Upper lobe of right lung (tissue), 1 donor: Measurements from ENCODE around the gene CNST. TPM values are rescaled to one million over a fixed set of nuclear protein-coding genes. Genes with fewer than 3 reads are reported as not detected.

Experiments
- ATAC-seq: fragments of 200-7000 bp; cut with Tn5 transposase; one replicate; pipeline ENCODE4 v1.9.1; 2020; ENCODE audit warnings: mild to moderate bottlenecking, moderate library complexity
- DNase-seq: peaks from one replicate; pipeline ENCODE4 v3.0.0-alpha.2; 2020
- H3K27ac ChIP-seq: fragments of 200-600 bp; one replicate; pipeline ENCODE4 v1.8.0; 2022
- H3K27me3 ChIP-seq: fragments of 200-600 bp; one replicate; pipeline ENCODE4 v1.8.0; 2022; ENCODE audit warnings: mild to moderate bottlenecking
- H3K36me3 ChIP-seq: fragments of 200-600 bp; one replicate; pipeline ENCODE4 v1.8.0; 2022
- H3K4me1 ChIP-seq: fragments of 200-600 bp; one replicate; pipeline ENCODE4 v1.8.0; 2022
- H3K4me3 ChIP-seq: fragments of 200-600 bp; one replicate; pipeline ENCODE4 v1.8.0; 2022; ENCODE audit warnings: mild to moderate bottlenecking
- H3K9me3 ChIP-seq: fragments of 200-600 bp; one replicate; pipeline ENCODE4 v1.8.0; 2022
- CTCF ChIP-seq: fragments of 200-600 bp; IDR thresholded peaks from one replicate; pipeline ENCODE4 v1.8.0; 2022; ENCODE audit warnings: antibody characterized with exemption
- intact Hi-C: fragments of 100-400 bp; cut with DNase I; formaldehyde crosslinking; loops from one replicate; pipeline ENCODE4 v1.11.0; 2022
- total RNA-seq: library from RNA; stranded (reverse); fragmentation: NEBNext Ultra II Directional; extraction: Animal tissue kit (Norgen Biotek cat#: 25700); gene quantifications from one replicate; pipeline ENCODE4 v1.2.1, GENCODE V29; 2021
- donor health status: DM: no; HTN: yes; CAD: no; lungs with severe emphysema.

The CNST gene
- total RNA-seq, 1 donor from 2014 or later = 29.8 TPM

DNA sequence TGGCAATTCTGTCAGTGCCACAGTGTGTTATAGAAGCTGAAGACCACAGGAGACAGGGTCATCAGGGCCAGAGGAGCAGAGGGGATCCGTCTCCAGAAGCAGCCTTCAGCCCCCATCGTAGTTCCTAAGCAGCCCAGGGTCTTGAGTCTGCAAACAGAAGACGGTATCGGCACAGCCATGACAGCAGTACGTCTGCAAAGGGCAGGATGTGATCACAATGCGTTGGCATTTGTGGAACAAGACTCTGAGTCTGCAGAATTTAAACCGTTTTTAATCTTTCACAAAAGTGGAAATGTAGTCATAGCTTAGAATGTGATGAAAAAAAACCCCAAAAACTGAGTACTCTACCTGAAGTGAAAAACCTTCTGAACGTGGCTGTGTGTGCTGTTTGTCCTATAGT, 113.9 kb downstream of the CNST start:
- Histone ChIP-seq H3K4me3 (no peak overlapping the region), H3K27me3 (no peaks in the 10 kb centered on the region)

GRCh38 chr1:246680696-246681130, 114.5 kb downstream of the CNST start:
- Histone ChIP-seq H3K27me3 (no peaks in the 10 kb centered on the region), H3K4me3 (no peak overlapping the region), H3K36me3 (no peaks in the 10 kb centered on the region), H3K9me3 (no peaks in the 10 kb centered on the region), H3K4me1 (no peaks in the 10 kb centered on the region), H3K27ac (no peak overlapping the region)
- DNase-seq (no peak), ATAC-seq (no peak)
- no peak for TF ChIP-seq CTCF
- intact Hi-C loops = no loop called here

More for the DNA sequence above, 113.9 kb downstream of the CNST start:
- DNase-seq (no peak), ATAC-seq (no peak)
- no peak for TF ChIP-seq CTCF
- no peaks in the 10 kb centered on the region for H3K9me3 ChIP-seq
- H3K27ac ChIP-seq = no peak overlapping the region
- H3K36me3 ChIP-seq = no peaks in the 10 kb centered on the region
- intact Hi-C loops = no loop called here
- H3K4me1 ChIP-seq = no peaks in the 10 kb centered on the region

DNA sequence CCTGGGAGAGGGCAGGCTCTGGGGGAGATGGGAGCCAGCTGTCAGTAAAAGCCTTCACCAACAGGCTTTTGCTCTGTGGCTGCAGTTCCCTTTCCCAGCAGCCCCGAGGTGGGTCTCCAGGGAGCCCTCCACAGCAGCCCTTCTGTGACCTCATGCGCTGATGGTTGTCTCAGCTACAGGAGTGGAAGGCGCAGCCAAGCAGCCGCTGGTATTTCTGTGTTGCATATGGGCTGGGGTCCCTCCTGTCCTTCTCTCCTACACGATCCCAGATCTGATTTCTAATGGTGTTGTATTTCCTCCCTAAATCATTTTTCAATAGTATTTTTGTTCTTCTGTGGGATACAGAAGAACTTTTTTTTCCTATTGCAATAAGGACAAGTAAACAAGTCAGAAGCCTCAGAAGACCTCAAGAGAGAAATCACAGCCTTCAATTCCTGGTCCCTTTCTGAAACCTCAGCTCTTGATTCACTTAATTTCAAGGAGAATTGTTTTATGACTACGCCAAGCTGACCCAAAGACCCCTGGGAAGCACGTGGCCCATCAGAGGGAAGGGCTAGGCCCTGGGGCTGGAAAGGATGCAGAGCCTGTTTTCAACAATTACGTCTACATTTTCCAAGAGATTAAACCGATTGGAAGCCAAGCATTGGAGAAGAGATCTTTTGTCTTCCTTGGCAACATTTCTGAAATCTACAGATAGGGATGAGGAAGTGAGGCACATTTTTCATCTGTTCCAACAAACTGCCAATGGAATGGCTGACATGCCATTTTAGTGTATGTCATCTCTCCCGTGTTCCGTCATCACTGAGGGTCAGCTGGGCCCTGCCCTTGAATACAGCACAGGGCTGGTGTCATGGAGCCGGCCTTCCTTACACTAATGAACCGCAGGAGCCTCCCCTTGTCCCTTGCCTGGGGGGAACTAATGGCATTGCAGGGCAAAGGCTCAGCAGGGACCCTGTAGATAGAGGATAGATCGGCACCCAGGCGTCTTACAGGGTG, 115.9 kb downstream of the CNST start:
- H3K27ac ChIP-seq = no peak overlapping the region
- no peaks in the 10 kb centered on the region for H3K27me3 ChIP-seq
- H3K4me1 ChIP-seq = no peaks in the 10 kb centered on the region
- no peaks in the 10 kb centered on the region for H3K9me3 ChIP-seq
- ATAC-seq = no peak
- H3K4me3 ChIP-seq = no peak overlapping the region
- no peak for DNase-seq
- H3K36me3 ChIP-seq = no peaks in the 10 kb centered on the region
- intact Hi-C loops = no loop called here
- no peak for TF ChIP-seq CTCF

- intact Hi-C loops = no loop called here
- Histone ChIP-seq H3K4me3 (no peak overlapping the region), H3K4me1 (no peaks in the 10 kb centered on the region), H3K9me3 (no peaks in the 10 kb centered on the region), H3K27me3 (no peaks in the 10 kb centered on the region), H3K36me3 (no peaks in the 10 kb centered on the region), H3K27ac (no peak overlapping the region)
- TF ChIP-seq CTCF = no peak
- ATAC-seq (no peak), DNase-seq (no peak)
Observed at GRCh38 chr1:246683521-246683920, 117.3 kb downstream of the CNST start.

DNA sequence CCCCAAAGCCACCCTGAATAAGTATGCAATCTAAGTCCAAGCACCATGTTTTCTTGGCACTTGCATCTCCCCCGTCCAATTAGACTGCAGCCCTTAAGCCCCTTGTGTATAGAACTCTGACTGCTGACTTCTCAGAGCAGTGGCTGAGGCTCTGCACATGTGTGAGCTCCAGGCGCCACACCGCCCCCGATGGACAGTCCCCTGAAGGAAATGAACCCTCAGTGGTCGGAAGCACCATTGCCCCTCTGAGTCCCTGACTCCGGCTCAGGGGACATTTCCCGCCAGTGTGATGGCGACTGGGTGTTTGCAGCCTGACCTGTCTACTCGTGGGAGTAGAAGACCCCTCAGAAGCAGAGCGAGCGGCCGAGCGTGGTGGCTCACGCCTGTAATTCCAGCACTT, 120.7 kb downstream of the CNST start:
- H3K4me3 ChIP-seq = no peak overlapping the region
- ATAC-seq = no peak
- no peak for TF ChIP-seq CTCF
- no peaks in the 10 kb centered on the region for H3K27me3 ChIP-seq
- H3K4me1 ChIP-seq = peaks cover 4% of the 10 kb centered on the region
- no peaks in the 10 kb centered on the region for H3K36me3 ChIP-seq
- H3K27ac ChIP-seq = no peak overlapping the region
- no peaks in the 10 kb centered on the region for H3K9me3 ChIP-seq
- DNase-seq = no peak
- intact Hi-C loops = no loop called here
